T-helper 2 cell (primary cell): Measurements from ENCODE around the gene AANAT.

Experiments
- DNase-seq, 5 experiments: peaks; one replicate each; pipeline versions ENCODE4 v3.0.0 to v3.0.0-alpha.2; 2012 to 2022

Gene AANAT

GRCh38 chr17:76491271-76492122 is 24.1 kb downstream of the AANAT start:
- no peak for DNase-seq

GRCh38 chr17:76492123-76492988 is 25.0 kb downstream of the AANAT start:
- DNase-seq: peak in 1 of 5 experiments; percentile 16

GRCh38 chr17:76492989-76493501 is 25.6 kb downstream of the AANAT start:
- peak in 2 of 5 experiments; percentile 51 to 58 for DNase-seq

- peak in 2 of 5 experiments; percentile 22 to 79 for DNase-seq
Observed at GRCh38 chr17:76493505-76494167, 26.2 kb downstream of the AANAT start.

GRCh38 chr17:76495663-76496400 is 28.4 kb downstream of the AANAT start:
- DNase-seq: no peak

- no peak for DNase-seq
Observed at GRCh38 chr17:76496464-76496863, 29.1 kb downstream of the AANAT start.

GRCh38 chr17:76497699-76497978 is 30.2 kb downstream of the AANAT start:
- DNase-seq: no peak

- peak in 1 of 5 experiments; percentile 33 for DNase-seq
Observed at GRCh38 chr17:76497979-76498875, 30.8 kb downstream of the AANAT start.

GRCh38 chr17:76498876-76499251 is 31.5 kb downstream of the AANAT start:
- DNase-seq: peak in 1 of 5 experiments; percentile 51

GRCh38 chr17:76499267-76499667 is 31.9 kb downstream of the AANAT start:
- DNase-seq: no peak

- DNase-seq: peak in 1 of 5 experiments; percentile 23
Observed at GRCh38 chr17:76500074-76500746, 32.8 kb downstream of the AANAT start.

GRCh38 chr17:76500747-76501017 is 33.3 kb downstream of the AANAT start:
- DNase-seq: no peak

- DNase-seq: peak; percentile 89 to 97 (median 92)
Observed at GRCh38 chr17:76501018-76501826, 33.8 kb downstream of the AANAT start, which contains the start of gene RHBDF2. TSS of gene RHBDF2 (minus strand) at chr17:76501423. CDS start at chr17:76481524, 19,899 bp downstream.

GRCh38 chr17:76501827-76502307 is 34.5 kb downstream of the AANAT start:
- no peak for DNase-seq

GRCh38 chr17:76502341-76503211 is 35.2 kb downstream of the AANAT start:
- DNase-seq: no peak

GRCh38 chr17:76504117-76504516 is 36.7 kb downstream of the AANAT start:
- no peak for DNase-seq

GRCh38 chr17:76506408-76507345 is 39.3 kb downstream of the AANAT start:
- peak; percentile 69 to 82 (median 78) for DNase-seq
